ENCODE measurements around the gene GPR55. TPM values are rescaled to one million over a fixed set of nuclear protein-coding genes. Genes with fewer than 3 reads are reported as not detected.

GPR55 gene
- total RNA-seq, 2 donors from 2014 or later = 3.8 to 8.3 TPM

GRCh38 chr2:230903231-230904150 is 21.6 kb downstream of the GPR55 start:
- Mint-ChIP-seq H3K27me3 (peaks cover 22% of the 10 kb centered on the region), H3K4me1 (peaks cover 20% of the 10 kb centered on the region), H3K27ac (no peak overlapping the region), H3K4me3 (no peak overlapping the region), H3K36me3 (ENCODE audit: low read depth) (no peaks in the 10 kb centered on the region)
- no peak for DNase-seq
- ATAC-seq = no peak
- H3K9me3 ChIP-seq (ENCODE audit: control insufficient read depth, low read length, poor library complexity, severe bottlenecking) = no peaks in the 10 kb centered on the region

- Mint-ChIP-seq H3K27ac (no peak overlapping the region), H3K4me1 (peaks cover 16% of the 10 kb centered on the region), H3K27me3 (peaks cover 27% of the 10 kb centered on the region), H3K36me3 (ENCODE audit: low read depth) (no peaks in the 10 kb centered on the region), H3K4me3 (no peak overlapping the region)
- DNase-seq (peak in 1 of 3 donors; percentile 38), ATAC-seq (peak; percentile 64)
- no peaks in the 10 kb centered on the region for H3K9me3 ChIP-seq (ENCODE audit: control insufficient read depth, low read length, poor library complexity, severe bottlenecking)
Observed at GRCh38 chr2:230902180-230902899, 22.7 kb downstream of the GPR55 start.

DNA sequence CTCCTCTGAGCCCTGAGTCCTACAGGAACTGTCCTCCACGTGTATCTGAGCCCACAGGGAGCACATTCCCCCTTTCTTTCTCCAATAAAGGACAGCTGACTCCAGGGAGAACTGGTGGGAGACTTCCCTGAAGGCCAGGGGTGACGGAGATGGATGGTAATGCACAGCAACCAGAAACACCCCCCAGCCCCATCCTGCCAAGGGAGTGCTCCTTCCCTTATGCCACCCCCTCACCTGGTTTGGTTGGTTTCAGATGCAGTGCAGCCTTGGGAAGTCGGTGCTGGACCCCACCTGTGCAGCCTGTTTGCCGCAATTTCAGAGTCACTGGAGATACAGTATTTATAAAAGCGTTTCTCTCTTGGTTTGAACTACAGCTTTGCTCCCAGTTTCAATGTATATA is 24.0 kb downstream of the GPR55 start:
- ATAC-seq = no peak
- Mint-ChIP-seq H3K4me3 (no peak overlapping the region), H3K27ac (no peak overlapping the region), H3K36me3 (ENCODE audit: low read depth) (no peaks in the 10 kb centered on the region), H3K27me3 (peaks cover 38% of the 10 kb centered on the region), H3K4me1 (peaks cover 13% of the 10 kb centered on the region)
- no peak for DNase-seq
- H3K9me3 ChIP-seq (ENCODE audit: control insufficient read depth, low read length, poor library complexity, severe bottlenecking) = no peaks in the 10 kb centered on the region

- H3K4me1 Mint-ChIP-seq = peaks cover 11% of the 10 kb centered on the region
- H3K36me3 Mint-ChIP-seq (ENCODE audit: low read depth) = no peaks in the 10 kb centered on the region
- H3K27ac Mint-ChIP-seq = peak overlapping the region; percentile 51
- H3K9me3 ChIP-seq (ENCODE audit: control insufficient read depth, low read length, poor library complexity, severe bottlenecking) = no peaks in the 10 kb centered on the region
- H3K27me3 Mint-ChIP-seq = peaks cover 43% of the 10 kb centered on the region
- H3K4me3 Mint-ChIP-seq = no peak overlapping the region
- DNase-seq (no peak), ATAC-seq (no peak)
Observed at GRCh38 chr2:230900336-230900995, 24.6 kb downstream of the GPR55 start.

DNA sequence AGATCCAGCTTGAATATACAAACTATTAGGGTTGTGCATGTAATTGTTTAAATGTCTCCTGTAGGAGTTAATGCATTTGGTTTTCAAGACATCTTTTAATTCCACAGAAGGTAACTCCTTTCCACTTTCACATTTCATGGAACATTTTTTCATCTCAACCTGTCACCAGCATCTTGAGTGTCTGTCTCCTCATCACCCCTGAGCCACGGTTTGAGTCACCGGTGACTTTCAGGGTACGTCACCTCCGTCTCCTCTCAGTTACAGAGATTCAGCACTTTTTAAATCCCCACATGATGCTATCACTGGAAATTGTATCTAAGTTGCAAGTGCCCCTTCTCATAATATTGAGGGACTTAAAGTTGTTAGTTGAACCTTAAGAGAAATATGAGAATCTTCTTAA is 25.3 kb downstream of the GPR55 start:
- H3K9me3 ChIP-seq (ENCODE audit: control insufficient read depth, low read length, poor library complexity, severe bottlenecking) = no peaks in the 10 kb centered on the region
- H3K4me1 Mint-ChIP-seq = peaks cover 7% of the 10 kb centered on the region
- DNase-seq = no peak

DNA sequence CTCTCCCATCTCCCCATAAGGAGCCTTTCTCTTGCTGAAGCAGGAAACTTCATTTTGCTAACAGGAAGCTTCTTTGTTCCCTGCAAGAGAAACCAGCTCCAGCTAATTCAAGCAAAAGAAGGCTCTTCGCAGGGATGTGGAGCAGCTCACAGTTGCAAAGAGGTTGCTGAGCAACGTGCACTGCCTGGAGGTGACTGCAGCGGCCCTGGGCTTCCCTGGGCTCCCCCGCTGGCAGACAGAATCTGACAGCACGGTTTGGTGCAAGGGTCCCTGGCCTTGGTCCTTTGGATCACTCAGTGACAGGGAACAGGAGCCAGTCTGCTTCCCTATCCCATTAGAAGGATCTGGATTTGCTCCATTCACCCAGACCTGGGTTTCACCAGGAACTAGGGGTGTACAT is 25.8 kb downstream of the GPR55 start:
- peaks cover 11% of the 10 kb centered on the region for H3K4me1 Mint-ChIP-seq
- no peak overlapping the region for H3K4me3 Mint-ChIP-seq
- peaks cover 49% of the 10 kb centered on the region for H3K27me3 Mint-ChIP-seq
- ATAC-seq (no peak), DNase-seq (no peak)
- no peaks in the 10 kb centered on the region for H3K36me3 Mint-ChIP-seq (ENCODE audit: low read depth)
- no peak overlapping the region for H3K27ac Mint-ChIP-seq
- H3K9me3 ChIP-seq (ENCODE audit: control insufficient read depth, low read length, poor library complexity, severe bottlenecking) = no peaks in the 10 kb centered on the region

More for the DNA sequence above, 25.3 kb downstream of the GPR55 start:
- H3K4me3 Mint-ChIP-seq = no peak overlapping the region
- H3K27ac Mint-ChIP-seq = peak overlapping the region; percentile 51
- H3K36me3 Mint-ChIP-seq (ENCODE audit: low read depth) = no peaks in the 10 kb centered on the region
- no peak for ATAC-seq
- H3K27me3 Mint-ChIP-seq = peaks cover 44% of the 10 kb centered on the region

DNA sequence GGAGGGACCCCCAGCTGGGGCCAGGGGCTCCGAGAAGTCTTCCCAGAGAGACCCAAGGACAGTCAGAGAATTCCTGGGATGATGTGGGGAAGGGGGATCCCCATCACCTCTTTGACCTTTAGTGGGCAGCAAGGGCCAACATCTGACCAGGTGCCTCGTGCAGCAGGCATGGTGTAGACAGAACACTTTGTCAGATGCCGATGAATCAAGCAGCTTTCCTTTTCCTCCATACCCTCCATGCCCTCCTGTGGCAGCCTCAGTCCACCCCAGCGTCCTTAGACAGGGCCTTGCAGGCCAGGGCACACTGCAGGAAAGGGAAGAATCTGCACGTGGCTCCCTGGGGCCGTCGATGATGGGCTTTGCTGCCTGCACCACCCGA is 26.3 kb downstream of the GPR55 start:
- H3K27ac Mint-ChIP-seq = no peak overlapping the region
- H3K9me3 ChIP-seq (ENCODE audit: control insufficient read depth, low read length, poor library complexity, severe bottlenecking) = no peaks in the 10 kb centered on the region
- H3K4me1 Mint-ChIP-seq = peaks cover 11% of the 10 kb centered on the region
- no peaks in the 10 kb centered on the region for H3K36me3 Mint-ChIP-seq (ENCODE audit: low read depth)
- DNase-seq (no peak), ATAC-seq (no peak)
- H3K27me3 Mint-ChIP-seq = peaks cover 55% of the 10 kb centered on the region
- H3K4me3 Mint-ChIP-seq = no peak overlapping the region

- Mint-ChIP-seq H3K27me3 (peaks cover 59% of the 10 kb centered on the region), H3K27ac (no peak overlapping the region), H3K36me3 (ENCODE audit: low read depth) (no peaks in the 10 kb centered on the region), H3K4me3 (no peak overlapping the region), H3K4me1 (peaks cover 11% of the 10 kb centered on the region)
- H3K9me3 ChIP-seq (ENCODE audit: control insufficient read depth, low read length, poor library complexity, severe bottlenecking) = no peaks in the 10 kb centered on the region
- DNase-seq (no peak), ATAC-seq (no peak)
Observed at GRCh38 chr2:230898016-230898712, 26.9 kb downstream of the GPR55 start.

- Mint-ChIP-seq H3K27ac (no peak overlapping the region), H3K27me3 (peaks cover 75% of the 10 kb centered on the region)
- DNase-seq = no peak
Observed at GRCh38 chr2:230896346-230897115, 28.5 kb downstream of the GPR55 start.

GRCh38 chr2:230895536-230896345 is 29.3 kb downstream of the GPR55 start:
- Mint-ChIP-seq H3K27ac (no peak overlapping the region), H3K4me3 (no peak overlapping the region), H3K27me3 (peaks cover 77% of the 10 kb centered on the region), H3K4me1 (peaks cover 9% of the 10 kb centered on the region), H3K36me3 (ENCODE audit: low read depth) (no peaks in the 10 kb centered on the region)
- H3K9me3 ChIP-seq (ENCODE audit: control insufficient read depth, low read length, poor library complexity, severe bottlenecking) = no peaks in the 10 kb centered on the region
- DNase-seq (no peak), ATAC-seq (no peak)

More at GRCh38 chr2:230896346-230897115, 28.5 kb downstream of the GPR55 start:
- no peak for ATAC-seq
- H3K9me3 ChIP-seq (ENCODE audit: control insufficient read depth, low read length, poor library complexity, severe bottlenecking) = no peaks in the 10 kb centered on the region
- Mint-ChIP-seq H3K4me1 (peaks cover 7% of the 10 kb centered on the region), H3K36me3 (ENCODE audit: low read depth) (no peaks in the 10 kb centered on the region), H3K4me3 (no peak overlapping the region)

GRCh38 chr2:230893841-230894781 is 30.9 kb downstream of the GPR55 start:
- Mint-ChIP-seq H3K4me3 (no peak overlapping the region), H3K36me3 (ENCODE audit: low read depth) (no peaks in the 10 kb centered on the region), H3K27ac (peak overlapping the region; percentile 29), H3K27me3 (peaks cover 70% of the 10 kb centered on the region), H3K4me1 (peaks cover 9% of the 10 kb centered on the region)
- DNase-seq (no peak), ATAC-seq (peak; percentile 69)
- H3K9me3 ChIP-seq (ENCODE audit: control insufficient read depth, low read length, poor library complexity, severe bottlenecking) = no peaks in the 10 kb centered on the region

All from T-helper 17 cell (primary cell).